HG03571 (cell line): Measurements from ENCODE around the gene PSEN1.

ENCODE experiments used
- ATAC-seq: cut with Tn5 transposase; IDR thresholded peaks from one replicate; pipeline ENCODE4 v1.9.1; 2021; ENCODE audit not compliant: unreplicated experiment

Gene PSEN1

GRCh38 chr14:73252491-73253322, 116.4 kb downstream of the PSEN1 start:
- ATAC-seq, result no peak

GRCh38 chr14:73253323-73253610, 117.0 kb downstream of the PSEN1 start:
- no peak for ATAC-seq

- ATAC-seq, result no peak
These were observed 117.4 kb downstream of the PSEN1 start for GRCh38 chr14:73253721-73254120.

- no peak for ATAC-seq
These were observed 118.1 kb downstream of the PSEN1 start for GRCh38 chr14:73254247-73255004.

- ATAC-seq, result no peak
These were observed 118.7 kb downstream of the PSEN1 start for GRCh38 chr14:73255005-73255400.

- ATAC-seq, result no peak
These were observed 119.5 kb downstream of the PSEN1 start for GRCh38 chr14:73255693-73256225.

GRCh38 chr14:73258076-73258475, 121.8 kb downstream of the PSEN1 start:
- no peak for ATAC-seq

GRCh38 chr14:73258845-73259611, 122.7 kb downstream of the PSEN1 start:
- ATAC-seq, result no peak

- ATAC-seq, result no peak
These were observed 123.5 kb downstream of the PSEN1 start for GRCh38 chr14:73259837-73260236.

- ATAC-seq, result no peak
These were observed 124.3 kb downstream of the PSEN1 start for GRCh38 chr14:73260574-73260973.

- ATAC-seq, result no peak
These were observed 124.8 kb downstream of the PSEN1 start for GRCh38 chr14:73261075-73261474.

GRCh38 chr14:73261520-73262426, 125.5 kb downstream of the PSEN1 start:
- ATAC-seq, result no peak

- no peak for ATAC-seq
These were observed 126.3 kb downstream of the PSEN1 start for GRCh38 chr14:73262427-73263183.

GRCh38 chr14:73263606-73264005, 127.3 kb downstream of the PSEN1 start:
- no peak for ATAC-seq

GRCh38 chr14:73264080-73264884, 128.0 kb downstream of the PSEN1 start:
- no peak for ATAC-seq

GRCh38 chr14:73264885-73265720, 128.8 kb downstream of the PSEN1 start:
- no peak for ATAC-seq

GRCh38 chr14:73265721-73266046, 129.4 kb downstream of the PSEN1 start:
- ATAC-seq, result no peak

- no peak for ATAC-seq
These were observed 130.0 kb downstream of the PSEN1 start for GRCh38 chr14:73266317-73266716.
